Measurements from ENCODE around the gene MEIS1.

The MEIS1 gene

DNA sequence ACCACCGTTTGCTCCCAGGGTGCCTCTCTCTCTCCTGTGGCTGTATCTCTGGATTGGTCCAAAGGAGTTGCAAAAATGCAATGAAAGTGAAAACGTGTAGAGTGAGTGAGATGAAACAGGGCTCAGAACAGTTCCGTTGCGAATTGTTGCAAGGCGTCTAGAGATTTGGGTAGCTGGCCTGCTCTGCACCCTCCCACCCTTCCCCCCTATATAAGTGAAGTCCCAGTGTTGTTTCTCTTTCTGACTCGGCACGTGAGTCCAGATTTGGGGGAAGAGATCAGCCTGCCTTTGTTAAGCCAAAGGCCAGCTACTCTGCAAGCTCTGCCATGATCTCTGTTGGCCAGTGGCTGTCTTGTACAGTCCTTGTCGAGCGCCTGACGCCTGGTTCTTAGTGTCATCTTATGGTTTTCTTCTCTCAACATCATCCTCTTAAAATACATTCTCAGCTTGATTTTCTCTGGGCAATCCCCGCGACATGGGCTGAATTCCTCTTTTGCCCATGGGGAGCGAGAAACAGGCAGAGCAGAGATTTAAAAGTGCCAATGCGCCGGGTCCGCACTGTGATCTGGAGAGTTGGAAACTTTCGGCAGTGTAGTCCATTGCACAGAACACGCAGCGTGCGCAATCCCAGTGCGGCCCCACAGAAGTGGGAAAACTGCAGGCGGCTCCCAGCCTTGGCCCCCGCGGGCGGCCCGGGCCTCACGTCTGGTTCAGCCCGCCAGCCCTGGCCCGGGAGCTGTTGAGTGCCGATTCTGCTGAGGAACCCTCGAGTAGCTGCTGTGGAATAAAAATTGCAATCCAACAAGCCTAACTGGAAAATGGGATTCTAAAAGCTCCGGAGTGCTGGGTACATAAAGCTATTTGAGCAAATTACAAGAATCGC lies 9.3 kb downstream of the MEIS1 start:
- no peak for DNase-seq (ENCODE audit: low read depth)

DNA sequence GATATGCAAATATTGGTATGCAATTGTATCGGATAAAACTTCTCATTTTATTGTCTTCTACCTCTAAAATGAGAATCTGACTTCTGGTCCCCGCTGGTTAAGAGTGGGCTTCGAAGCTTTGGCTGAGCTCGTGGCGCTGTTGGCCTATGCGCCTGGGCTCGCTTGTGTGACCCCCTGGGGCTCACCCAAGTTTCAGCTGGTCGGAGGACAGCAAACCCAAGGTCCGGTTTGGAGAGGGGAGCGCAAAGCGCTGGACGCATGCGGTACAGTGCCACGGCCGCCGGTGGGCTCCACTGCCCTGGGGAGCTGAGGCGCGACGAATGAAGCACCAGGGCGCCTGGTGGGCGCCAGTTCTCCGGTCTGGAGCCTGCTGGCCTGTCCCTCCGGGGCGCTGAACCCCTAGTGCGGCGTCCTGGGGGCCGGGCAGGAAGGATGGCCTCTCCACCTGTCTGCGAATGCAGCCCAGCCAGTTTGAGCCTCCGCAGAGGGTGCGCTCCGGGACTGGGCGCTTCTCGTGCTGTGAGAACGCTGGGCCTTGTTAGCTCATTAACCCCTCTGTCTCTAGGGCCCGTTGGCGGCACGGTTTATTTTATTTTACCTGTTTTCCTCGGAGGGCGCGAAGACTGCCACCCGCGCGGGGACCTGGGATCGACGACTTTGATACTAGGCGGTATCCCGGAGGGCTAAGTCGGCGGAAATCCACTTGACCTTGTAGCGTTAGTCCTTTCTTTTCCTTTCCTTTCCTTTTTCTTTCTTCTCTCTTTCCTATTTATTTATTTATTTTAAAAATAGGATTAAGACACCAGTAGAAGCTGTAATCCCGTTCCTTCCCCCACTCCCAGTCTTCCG lies 10.4 kb downstream of the MEIS1 start:
- DNase-seq (ENCODE audit: low read depth): no peak

DNA sequence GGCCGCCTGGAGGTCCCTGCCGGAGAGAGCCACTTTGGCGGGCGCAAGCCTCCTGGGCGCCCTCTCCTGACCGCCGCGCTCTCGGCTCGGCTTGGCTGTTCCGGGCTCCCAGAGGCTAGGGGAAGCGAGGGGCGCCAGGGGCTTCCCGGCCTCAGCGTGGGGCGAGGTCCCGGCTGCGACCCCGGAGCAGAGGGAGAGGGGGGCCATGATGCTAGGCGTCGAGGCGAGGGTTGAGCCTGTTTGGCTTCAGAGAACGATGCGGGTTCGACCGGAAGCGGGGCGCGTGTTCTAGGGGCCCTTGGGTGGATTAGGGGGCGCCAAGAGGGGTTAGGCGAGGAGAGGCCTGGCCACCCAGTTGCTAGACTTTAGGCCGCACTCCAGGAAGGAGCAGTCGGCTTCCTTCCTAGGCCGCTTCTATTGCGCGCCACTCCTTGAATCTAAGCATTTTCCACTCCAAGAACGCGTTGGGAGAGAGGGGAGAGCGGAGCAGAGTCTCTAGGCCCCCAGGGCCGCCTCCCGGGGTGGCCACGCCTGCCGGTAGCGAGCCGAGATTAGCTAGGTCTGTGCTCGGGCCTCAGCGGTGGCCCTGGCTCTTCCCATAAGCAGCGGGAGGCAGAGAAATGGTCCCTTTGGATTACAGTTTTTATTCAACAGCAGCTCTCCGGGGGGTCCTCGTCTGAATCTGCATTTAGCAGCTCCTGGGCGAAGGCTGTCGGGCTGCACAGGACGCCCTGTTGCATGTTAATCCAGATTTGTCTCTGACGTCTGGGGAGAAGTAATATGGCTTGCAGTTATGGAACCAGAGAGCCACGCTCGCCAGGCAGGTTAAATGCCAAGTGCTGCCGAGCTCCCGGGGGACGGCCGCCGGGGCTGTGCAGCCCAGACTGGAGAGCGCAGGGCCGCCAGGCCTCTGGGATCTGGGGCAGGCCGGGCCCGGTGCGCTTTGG lies 11.3 kb downstream of the MEIS1 start:
- DNase-seq (ENCODE audit: low read depth): no peak

DNA sequence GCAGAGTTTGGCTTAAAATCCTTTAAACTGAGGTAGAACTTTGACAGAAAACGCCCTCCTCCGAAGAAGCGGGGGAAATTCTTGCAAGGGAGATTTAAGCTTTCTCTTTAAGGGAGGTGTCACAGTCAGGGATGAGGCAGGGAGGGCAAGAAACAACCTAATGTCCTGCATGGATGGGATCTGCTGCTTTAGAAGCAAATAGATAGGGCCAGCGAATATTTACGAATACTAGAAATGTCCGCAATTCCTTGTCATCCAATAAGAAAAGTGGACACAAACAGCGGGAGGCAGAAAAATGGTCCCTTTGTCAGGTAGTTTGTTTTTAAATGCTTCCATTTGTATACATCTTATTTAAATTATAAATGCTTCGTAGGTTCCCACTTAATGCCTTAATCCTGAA lies 12.0 kb downstream of the MEIS1 start:
- DNase-seq (ENCODE audit: low read depth): no peak

DNA sequence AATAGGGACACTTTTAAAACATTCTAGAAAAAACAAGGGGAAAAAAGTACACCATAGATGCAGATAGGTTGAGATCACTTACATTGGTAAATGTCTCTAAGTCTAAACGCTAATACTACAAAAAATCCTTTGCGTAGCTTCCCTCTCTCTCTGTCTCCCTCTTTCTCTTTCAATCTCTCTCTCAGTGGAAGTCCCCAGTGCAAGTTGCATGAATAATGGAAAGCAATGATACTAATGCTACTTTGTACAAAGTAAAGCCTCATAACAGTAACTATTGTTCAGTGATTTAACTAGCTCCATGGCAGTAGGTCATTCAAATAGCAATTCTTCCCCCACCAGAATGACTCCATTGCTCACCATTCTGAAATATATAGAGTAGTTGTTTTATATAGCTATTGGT lies 12.8 kb downstream of the MEIS1 start:
- DNase-seq (ENCODE audit: low read depth): no peak

DNA sequence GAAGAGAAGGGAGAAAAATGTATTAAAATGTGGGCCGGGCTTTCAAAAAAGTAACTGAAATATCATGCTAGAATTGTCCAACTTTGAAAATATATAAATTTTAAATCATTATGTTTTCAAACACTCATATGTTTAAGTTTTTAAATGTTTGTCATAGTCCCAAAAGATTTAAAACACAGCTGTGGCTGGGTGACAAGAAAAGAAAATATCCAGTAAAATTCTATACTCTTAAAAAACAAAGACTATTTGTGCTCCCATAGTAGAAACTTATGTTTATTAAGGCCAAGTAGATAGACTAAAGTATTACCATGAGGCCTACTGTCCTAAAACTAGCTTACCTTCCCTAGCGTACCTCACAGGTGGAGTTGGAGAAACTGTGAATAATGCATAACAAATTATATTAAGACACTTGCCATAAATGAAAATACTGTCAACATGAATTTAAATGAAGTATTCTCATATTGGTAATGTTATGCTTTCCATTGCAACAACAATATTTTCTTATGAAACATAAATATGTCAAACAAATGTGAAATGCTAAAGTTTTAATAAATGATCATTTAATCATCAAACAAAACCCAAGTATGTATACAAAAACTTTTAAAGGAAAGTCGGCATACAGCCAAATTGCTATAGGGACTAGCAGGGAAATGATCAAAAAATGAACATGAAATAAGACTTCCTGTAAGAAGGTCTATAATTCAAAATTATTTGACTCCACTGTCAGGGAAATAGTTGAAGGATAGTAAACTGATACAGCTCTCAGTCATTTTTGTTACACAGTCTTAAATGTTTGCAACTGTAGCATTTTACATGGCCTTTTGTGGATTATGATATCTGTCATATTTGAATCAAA lies 13.4 kb downstream of the MEIS1 start:
- no peak for DNase-seq (ENCODE audit: low read depth)

DNA sequence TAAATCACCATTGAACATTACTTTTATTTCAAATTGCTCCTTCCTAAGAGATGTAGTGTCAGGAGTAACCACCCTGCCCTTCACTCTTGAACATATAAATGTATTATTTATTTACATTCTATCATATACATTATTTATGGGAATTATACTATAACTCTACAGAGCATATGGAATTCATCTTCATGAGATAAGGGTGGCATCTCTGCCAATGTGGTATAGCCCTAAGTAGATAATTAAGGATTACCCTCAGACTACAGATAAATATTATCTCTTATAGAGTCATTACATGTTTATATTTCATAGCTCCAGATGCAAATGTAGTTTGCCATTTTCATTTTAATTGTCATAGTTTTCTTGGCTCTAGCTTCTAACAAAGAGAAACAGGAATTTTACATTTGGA lies 17.3 kb downstream of the MEIS1 start:
- DNase-seq (ENCODE audit: low read depth): no peak

DNA sequence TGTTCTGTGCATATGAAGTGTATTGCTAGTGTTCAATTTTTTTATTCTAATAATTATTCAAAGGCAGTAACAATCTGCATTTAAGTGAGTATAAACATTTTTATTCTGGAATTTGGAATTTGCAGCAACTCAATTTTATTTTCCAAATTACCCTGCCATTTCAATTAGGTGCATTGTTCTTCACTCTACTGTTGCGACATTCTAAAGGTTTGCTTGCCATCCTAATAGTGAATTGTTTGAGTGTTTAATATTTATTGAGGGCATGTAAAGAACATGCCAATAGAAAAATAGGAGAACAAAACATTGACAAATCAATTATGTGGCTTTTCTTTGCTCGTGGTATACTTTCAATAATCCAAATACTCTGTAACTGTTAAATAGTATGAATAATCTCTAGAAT lies 18.0 kb downstream of the MEIS1 start:
- DNase-seq (ENCODE audit: low read depth): no peak

DNA sequence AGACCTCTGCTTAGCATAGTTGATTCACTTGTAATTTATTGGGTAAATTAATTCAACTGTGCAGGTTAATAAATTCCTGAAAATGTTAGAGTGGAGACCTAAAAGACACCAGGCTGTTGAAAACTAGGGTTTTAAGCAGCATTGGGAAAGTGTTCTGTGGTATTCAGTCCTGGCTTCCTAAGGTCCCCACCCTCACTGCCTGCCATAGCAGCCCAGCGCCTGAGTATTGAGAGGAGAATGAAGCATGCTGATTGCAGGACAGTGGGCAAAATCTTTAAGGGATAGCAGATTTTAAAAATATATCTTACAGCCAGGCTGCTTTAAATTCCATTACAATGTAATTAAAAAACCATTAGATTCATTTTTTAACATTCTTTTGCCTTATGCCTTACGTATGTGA lies 20.6 kb downstream of the MEIS1 start:
- no peak for DNase-seq (ENCODE audit: low read depth)

DNA sequence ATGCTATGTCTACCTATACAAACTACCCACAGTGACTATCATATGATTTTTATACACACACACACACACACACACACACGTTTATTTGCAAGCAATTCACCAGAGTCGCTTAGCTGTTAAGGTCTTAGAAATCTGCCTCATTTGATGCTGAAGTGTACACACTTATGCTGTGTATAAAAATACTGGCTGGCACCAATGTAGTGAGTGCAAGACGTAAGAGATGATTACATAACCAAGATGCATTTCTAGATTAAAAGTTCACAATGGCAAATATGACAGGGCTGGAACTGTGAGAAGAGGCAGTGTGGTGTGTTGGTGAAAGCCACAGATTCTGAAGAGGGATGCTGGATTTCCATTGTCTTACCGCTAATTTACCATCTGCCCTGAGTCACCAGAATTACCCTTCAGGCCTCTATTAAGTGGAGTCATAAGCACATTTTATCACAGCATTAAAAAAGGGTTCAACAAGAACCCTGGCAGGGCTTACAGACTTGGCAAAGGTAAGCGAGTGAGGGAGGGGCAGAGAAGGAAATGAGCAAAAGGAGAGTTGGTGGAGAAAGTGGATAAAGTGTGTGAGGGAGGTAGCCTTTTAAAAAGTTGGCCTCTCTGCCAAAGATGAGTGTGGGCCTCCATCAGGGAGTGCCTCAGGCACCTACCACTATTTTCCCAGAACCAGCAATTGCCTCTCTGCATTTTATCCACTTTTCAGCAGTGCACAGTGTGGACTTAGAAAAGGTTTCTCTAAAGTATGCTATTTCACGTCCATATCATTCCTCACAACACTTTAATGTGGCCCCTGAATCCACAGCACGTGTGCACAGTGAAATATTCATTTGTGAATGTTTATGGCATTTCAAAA lies 21.5 kb downstream of the MEIS1 start:
- no peak for DNase-seq (ENCODE audit: low read depth)

DNA sequence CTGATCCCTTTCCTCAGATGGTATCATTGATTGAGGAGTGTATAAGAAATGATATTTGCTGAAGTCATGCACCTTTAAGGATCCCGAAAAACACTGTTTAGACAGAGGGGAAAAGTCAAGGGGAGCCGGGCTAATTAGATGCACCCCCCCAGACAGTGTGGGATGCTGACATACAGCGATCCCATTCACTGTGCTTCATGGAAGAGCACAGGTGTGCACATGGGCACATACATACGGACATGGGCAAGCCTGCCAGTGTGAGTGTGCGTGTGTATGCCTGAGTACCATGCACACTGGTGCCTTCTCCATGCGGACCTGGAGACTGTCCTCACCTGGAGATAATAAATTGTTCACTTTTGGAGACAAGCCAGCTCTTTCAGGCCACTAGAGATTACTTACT lies 22.6 kb downstream of the MEIS1 start:
- no peak for DNase-seq (ENCODE audit: low read depth)

DNA sequence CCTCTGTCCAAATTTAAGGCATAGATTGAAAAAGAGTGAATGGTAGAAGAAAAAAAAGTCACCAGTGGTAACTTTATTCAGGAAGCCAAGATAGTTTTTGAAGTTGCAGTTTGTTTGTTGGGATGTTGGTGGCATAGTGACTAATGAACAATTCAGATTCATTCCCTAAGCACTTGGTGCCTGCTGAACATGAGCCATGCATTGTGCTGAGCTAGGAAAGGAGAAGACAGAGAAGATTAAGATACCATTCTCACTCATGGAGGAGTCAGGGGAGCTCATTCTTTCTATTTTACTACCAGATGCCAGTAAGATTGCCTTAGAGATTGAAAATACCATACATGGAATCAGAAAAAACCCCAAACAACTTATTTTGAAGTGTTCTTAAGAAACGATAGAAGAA lies 25.1 kb downstream of the MEIS1 start:
- DNase-seq (ENCODE audit: low read depth): no peak

DNA sequence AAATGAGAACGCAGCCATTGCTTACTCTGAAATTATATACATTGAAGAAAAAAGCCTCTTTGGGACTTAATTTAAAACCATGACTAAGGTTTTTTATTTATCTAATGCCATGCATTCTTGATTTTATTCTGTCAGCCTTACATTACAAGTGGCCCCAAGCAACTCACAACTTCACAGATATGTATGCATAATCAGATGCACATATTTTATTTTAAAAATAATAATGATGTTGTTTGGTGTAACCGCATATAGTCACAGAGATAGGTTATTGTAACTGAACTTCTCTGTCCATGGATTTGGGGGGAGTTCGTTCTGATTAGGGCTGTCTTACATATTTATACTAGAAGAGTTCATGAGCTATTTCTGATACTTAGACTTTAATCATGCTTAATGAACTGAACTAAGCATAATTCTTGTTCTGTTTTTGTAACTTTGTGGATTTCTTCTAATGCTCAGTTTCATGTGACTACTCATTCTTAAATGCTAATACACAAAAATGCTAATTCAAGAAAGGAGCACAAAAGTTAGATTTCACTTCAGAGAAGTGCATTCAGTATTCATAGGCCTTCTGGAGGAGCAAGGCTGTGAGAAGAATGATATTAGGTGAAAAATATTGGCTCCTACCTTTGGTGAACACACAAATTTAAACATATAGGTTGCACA lies 26.2 kb downstream of the MEIS1 start:
- no peak for DNase-seq (ENCODE audit: low read depth)

DNA sequence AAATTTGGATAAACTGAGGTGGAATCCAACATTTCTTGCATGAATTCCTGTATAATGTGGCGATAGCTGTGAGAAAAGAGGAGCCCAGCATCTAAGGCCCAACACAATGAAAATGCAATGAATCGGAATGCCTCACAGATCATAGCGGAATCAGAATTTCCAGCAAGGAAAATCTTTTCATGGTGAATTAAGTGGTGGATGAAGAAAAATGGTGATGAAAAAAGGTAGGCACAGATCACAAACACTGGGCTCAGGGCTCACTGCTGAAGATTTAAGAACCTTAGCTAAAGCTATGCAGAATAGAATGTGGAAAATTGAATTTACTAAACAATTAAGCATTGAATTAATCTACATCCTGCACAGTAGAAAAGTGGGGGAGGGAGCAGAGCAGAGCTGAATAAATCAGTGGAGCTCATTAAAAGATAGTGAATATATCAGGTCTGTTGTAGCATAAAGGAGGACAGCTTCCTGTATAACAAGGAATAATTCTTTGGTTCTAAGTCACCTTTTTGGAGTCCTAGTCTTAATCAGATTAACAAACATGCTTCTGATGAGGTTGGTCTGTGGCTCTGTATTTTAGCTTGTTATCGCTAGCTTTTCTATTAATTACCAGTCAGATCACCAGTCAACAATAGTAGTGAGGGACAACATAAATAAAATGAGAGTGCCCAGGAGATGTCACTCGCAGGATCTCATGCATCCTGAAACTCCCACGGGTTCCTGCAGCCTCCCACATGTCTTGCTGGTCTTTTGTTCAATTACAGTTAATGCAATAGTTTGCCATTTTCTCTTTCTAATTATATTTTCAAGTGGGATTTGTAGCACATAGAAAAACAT lies 27.0 kb downstream of the MEIS1 start:
- DNase-seq (ENCODE audit: low read depth): no peak

DNA sequence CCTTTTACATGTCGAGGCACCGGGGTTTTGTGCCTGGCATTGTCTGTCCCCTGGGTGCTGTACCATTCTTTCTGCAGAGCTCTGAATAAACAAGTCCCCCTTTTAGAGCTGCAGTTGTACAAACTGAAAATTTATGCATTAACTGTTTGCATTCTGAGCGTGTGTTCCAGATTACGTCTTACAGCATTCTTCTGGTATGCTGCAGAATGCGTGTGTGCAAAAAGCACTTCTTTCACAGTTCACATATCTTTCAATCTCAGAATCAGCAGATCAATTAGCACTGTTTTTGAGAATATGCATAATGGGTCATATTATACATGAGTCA lies 27.5 kb downstream of the MEIS1 start:
- no peak for DNase-seq (ENCODE audit: low read depth)

DNA sequence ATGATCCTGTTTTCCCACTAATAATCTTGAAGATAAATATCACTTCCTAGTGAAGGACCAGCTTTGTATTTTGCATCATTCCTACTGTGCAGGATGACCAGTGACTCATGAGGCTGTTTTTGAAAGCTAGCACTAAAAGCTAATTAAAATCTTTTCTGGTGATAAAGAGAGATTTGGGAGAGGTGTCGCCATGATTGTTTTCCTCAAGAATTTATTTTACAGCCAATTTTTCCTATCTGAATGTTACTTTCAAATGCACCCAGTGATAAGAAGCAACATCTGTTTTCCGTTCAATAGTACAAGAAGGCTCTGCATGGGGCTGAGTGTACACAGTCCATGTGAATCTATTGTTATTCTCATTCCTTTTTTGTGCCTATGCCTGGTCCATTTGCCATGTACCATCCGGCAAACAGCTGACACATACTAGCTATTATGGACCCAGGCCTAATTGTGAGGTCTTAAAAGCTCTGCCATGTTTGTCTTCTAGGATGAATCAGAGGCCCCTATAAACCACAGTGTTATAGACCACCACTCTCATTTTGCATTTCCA lies 28.4 kb downstream of the MEIS1 start:
- no peak for DNase-seq (ENCODE audit: low read depth)

DNA sequence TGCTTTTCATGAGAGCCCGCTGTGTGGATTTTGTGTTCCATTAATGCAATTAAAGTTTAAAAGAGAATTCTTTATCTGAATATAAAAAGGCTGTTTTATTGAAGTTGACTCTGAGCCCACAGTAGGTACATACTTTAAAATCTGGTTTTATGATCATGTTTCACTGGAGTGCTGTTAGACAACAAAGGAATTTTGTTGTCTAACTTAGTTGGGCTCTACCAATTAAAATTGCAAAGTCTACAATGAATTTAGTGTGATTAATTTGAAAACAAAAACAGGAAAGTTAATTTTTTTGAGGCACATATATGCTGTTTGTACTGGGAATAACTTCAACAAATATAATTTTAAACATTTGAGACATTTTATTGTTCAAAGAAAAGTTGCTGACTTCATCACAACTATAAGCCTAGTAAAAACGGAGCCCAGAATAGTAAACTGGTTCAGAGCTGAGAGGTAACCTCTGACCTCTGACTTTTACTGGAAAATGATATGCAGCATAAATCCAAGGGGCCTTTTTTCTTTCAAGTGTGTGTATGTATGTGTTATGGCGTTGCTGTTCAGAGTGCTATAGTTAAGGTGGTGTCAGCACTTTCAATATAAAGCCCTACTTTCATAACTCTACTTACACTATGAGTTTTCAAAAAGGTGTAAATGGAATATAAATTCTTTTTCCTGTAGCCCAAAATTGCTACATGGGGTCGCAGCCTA lies 30.2 kb downstream of the MEIS1 start:
- DNase-seq (ENCODE audit: low read depth): no peak

DNA sequence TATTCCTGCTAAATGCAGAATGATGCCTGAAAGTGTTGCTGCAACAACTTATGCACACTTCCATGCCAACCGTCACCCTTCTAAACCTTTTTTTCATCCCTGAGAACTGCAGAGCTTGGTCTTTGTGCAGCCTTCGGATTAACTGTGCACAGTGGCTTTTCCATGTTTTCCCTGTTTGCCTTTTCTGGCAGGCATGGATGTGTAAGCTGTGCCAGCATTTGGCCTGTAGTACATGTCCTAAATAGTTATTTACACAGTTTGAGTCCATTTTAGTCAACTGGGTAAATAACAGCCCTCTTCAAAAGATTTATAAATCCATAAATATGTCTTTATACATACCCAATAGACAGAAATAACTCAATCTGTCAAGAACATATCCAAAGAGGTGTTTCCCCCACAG lies 31.5 kb downstream of the MEIS1 start:
- DNase-seq (ENCODE audit: low read depth): no peak
